HG03045 (cell line): ENCODE measurements around the gene C11orf21.
"Not testable (repeated sequence)": the region's sequence is repeated elsewhere in the genome, so short reads cannot be mapped to it uniquely, and the experiment has no call there.

Source experiments
- ATAC-seq: cut with Tn5 transposase; IDR thresholded peaks from one replicate; pipeline ENCODE4 v1.9.1; 2021; ENCODE audit warnings: mild to moderate bottlenecking, moderate library complexity; ENCODE audit not compliant: unreplicated experiment

Gene C11orf21

GRCh38 chr11:2298131-2298794 is 3.5 kb downstream of the C11orf21 start:
- ATAC-seq, result no peak

GRCh38 chr11:2297623-2298030 is 4.1 kb downstream of the C11orf21 start:
- ATAC-seq, result no peak

- no peak for ATAC-seq
These were observed 4.7 kb downstream of the C11orf21 start for GRCh38 chr11:2296913-2297622.

- ATAC-seq, result no peak
These were observed 5.5 kb downstream of the C11orf21 start for GRCh38 chr11:2295971-2296912.

GRCh38 chr11:2294926-2295290 is 6.8 kb downstream of the C11orf21 start:
- no peak for ATAC-seq

GRCh38 chr11:2293984-2294925 is 7.5 kb downstream of the C11orf21 start:
- ATAC-seq, result no peak

GRCh38 chr11:2293531-2293971 is 8.2 kb downstream of the C11orf21 start:
- no peak for ATAC-seq

- ATAC-seq, result no peak
These were observed 11.3 kb downstream of the C11orf21 start for GRCh38 chr11:2290351-2290841.

- no peak for ATAC-seq
These were observed 11.9 kb downstream of the C11orf21 start for GRCh38 chr11:2289859-2290258.

GRCh38 chr11:2289350-2289749 is 12.4 kb downstream of the C11orf21 start:
- no peak for ATAC-seq

- ATAC-seq, result no peak
These were observed 14.6 kb downstream of the C11orf21 start for GRCh38 chr11:2287091-2287490.

GRCh38 chr11:2286350-2286749 is 15.4 kb downstream of the C11orf21 start:
- ATAC-seq, result not testable (repeated sequence)

- ATAC-seq, result no peak
These were observed 21.5 kb downstream of the C11orf21 start for GRCh38 chr11:2280208-2280607.

GRCh38 chr11:2277933-2278523 is 23.7 kb downstream of the C11orf21 start:
- ATAC-seq, result no peak

GRCh38 chr11:2277008-2277346 is 24.7 kb downstream of the C11orf21 start:
- ATAC-seq, result no peak

- no peak for ATAC-seq
These were observed 25.3 kb downstream of the C11orf21 start for GRCh38 chr11:2276280-2277007.

GRCh38 chr11:2275334-2276279 is 26.1 kb downstream of the C11orf21 start:
- no peak for ATAC-seq

- no peak for ATAC-seq
These were observed 27.9 kb downstream of the C11orf21 start for GRCh38 chr11:2273771-2274170.
